Neural crest cell (in vitro differentiated cells): ENCODE results near the gene FGF6. TPM values are rescaled to one million over a fixed set of nuclear protein-coding genes. Genes with fewer than 3 reads are reported as not detected.

Source experiments
- DNase-seq: peaks from one replicate; pipeline ENCODE4 v3.0.0; 2021; ENCODE audit warnings: low read depth, mixed read lengths, low spot score
- H3K27ac Mint-ChIP-seq: one replicate; pipeline ENCODE4 v1.8.0; 2021; ENCODE audit warnings: mild to moderate bottlenecking, mixed read lengths; ENCODE audit not compliant: unreplicated experiment
- H3K27me3 Mint-ChIP-seq: 2 replicates; pipeline ENCODE4 v1.8.0; 2021; ENCODE audit warnings: low read depth, mild to moderate bottlenecking, mixed read lengths
- H3K36me3 Mint-ChIP-seq: 2 replicates; pipeline ENCODE4 v1.8.0; 2021; ENCODE audit warnings: low read depth, mild to moderate bottlenecking, mixed read lengths
- H3K4me1 Mint-ChIP-seq: 2 replicates; pipeline ENCODE4 v1.8.0; 2021; ENCODE audit warnings: mixed read lengths
- H3K4me3 Mint-ChIP-seq: one replicate; pipeline ENCODE4 v1.8.0; 2021; ENCODE audit warnings: mild to moderate bottlenecking, mixed read lengths
- H3K9me3 Mint-ChIP-seq: 2 replicates; pipeline ENCODE4 v1.8.0; 2021; ENCODE audit warnings: mixed read lengths
- CTCF ChIP-seq: fragments of 200-600 bp; sonication (generic); conservative IDR thresholded peaks from 2 replicates; pipeline ENCODE4 v1.5.0; 2021; ENCODE audit warnings: antibody characterized with exemption, mild to moderate bottlenecking
- long read RNA-seq: library from polyadenylated mRNA; unstranded; transcript quantifications from one replicate; pipeline ENCODE4 v2.0.0, GENCODE V29; 2020
- total RNA-seq: library from RNA; stranded (reverse); gene quantifications from 2 replicates; pipeline ENCODE4 v1.2.1, GENCODE V29; 2021

The FGF6 gene, protein sequence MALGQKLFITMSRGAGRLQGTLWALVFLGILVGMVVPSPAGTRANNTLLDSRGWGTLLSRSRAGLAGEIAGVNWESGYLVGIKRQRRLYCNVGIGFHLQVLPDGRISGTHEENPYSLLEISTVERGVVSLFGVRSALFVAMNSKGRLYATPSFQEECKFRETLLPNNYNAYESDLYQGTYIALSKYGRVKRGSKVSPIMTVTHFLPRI
- not detected in 2 replicates for total RNA-seq
- long read RNA-seq = 0 reads

- no peak within 1 kb of the TSS for H3K27ac Mint-ChIP-seq
- DNase-seq = no peak
- no peak for TF ChIP-seq CTCF
- H3K4me1 Mint-ChIP-seq = peaks cover 32% of the 10 kb centered on the region
- H3K27me3 Mint-ChIP-seq = no peaks in the 10 kb centered on the region
- no peaks in the 10 kb centered on the region for H3K36me3 Mint-ChIP-seq
- H3K4me3 Mint-ChIP-seq = no peak within 1 kb of the TSS
- no peaks in the 10 kb centered on the region for H3K9me3 Mint-ChIP-seq
Observed at GRCh38 chr12:4445156-4446101, at the start of gene FGF6. Gene FGF6 (minus strand): TSS chr12:4445815. CDS start chr12:4445570, 245 bp downstream.

DNA sequence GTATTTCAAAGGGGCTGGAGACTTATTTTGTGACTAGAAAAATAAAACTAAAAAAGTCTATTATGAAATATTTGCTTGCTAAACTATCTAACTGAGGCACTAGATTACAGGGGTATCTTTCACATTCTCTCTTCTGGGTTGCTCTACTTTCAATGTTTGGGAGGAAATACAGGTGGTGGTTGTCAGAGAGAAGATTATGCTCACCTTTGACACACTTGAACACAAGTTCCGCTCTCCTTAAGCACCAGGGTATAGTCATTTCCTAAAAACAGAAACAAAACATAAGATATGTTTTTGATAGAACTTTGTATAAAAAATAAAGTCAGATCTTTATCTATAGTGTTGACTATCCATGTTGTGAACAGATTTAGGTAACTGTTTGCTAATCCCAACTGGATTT is 45.4 kb upstream of the FGF6 start:
- Mint-ChIP-seq H3K4me3 (no peak overlapping the region), H3K9me3 (no peaks in the 10 kb centered on the region), H3K27ac (no peak overlapping the region), H3K36me3 (peaks cover 3% of the 10 kb centered on the region), H3K27me3 (no peaks in the 10 kb centered on the region), H3K4me1 (peaks cover 5% of the 10 kb centered on the region)
- no peak for TF ChIP-seq CTCF
- DNase-seq = no peak

DNA sequence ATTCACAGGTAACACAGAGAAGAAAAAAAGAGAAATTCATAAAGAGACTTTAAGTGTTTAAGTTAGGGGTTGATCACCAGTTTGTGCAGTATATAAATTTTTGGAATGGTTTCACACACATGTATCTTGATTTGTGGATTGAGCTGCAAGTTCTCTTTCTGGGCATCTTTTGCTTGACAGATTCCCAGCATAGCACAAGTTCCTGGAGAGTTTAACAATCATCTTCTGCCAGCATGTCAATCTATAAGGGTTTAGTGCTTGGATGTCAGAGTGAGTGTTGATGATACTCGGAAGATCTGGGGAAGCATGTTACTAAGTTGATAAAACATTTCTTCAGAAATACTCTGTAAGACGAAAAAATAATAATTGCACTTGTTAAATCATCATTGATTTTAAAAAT is 43.9 kb upstream of the FGF6 start:
- TF ChIP-seq CTCF = no peak
- Mint-ChIP-seq H3K27ac (no peak overlapping the region), H3K4me1 (peaks cover 5% of the 10 kb centered on the region), H3K9me3 (no peaks in the 10 kb centered on the region), H3K36me3 (peaks cover 3% of the 10 kb centered on the region), H3K27me3 (no peaks in the 10 kb centered on the region), H3K4me3 (no peak overlapping the region)
- no peak for DNase-seq

- H3K9me3 Mint-ChIP-seq = peaks cover 2% of the 10 kb centered on the region
- peaks cover 5% of the 10 kb centered on the region for H3K36me3 Mint-ChIP-seq
- H3K27ac Mint-ChIP-seq = no peak overlapping the region
- no peak overlapping the region for H3K4me3 Mint-ChIP-seq
- peaks cover 5% of the 10 kb centered on the region for H3K4me1 Mint-ChIP-seq
- H3K27me3 Mint-ChIP-seq = no peaks in the 10 kb centered on the region
- TF ChIP-seq CTCF = no peak
- DNase-seq = no peak
Observed at GRCh38 chr12:4486980-4487379, 41.4 kb upstream of the FGF6 start.

- no peaks in the 10 kb centered on the region for H3K27me3 Mint-ChIP-seq
Observed at GRCh38 chr12:4486049-4486699, 40.6 kb upstream of the FGF6 start.

More at GRCh38 chr12:4486049-4486699, 40.6 kb upstream of the FGF6 start:
- Mint-ChIP-seq H3K36me3 (peaks cover 5% of the 10 kb centered on the region), H3K9me3 (peaks cover 2% of the 10 kb centered on the region), H3K4me1 (peaks cover 5% of the 10 kb centered on the region), H3K4me3 (no peak overlapping the region), H3K27ac (no peak overlapping the region)
- DNase-seq = no peak
- no peak for TF ChIP-seq CTCF
